Activated T-cell treated with anti-CD3 and anti-CD28 coated beads for 1 hour (primary cell): ENCODE results near the gene CHCT1.
A peak's percentile ranks its signal among the peaks of the same experiment; 100 is the strongest.
"Not testable (repeated sequence)": the region's sequence is repeated elsewhere in the genome, so short reads cannot be mapped to it uniquely, and the experiment has no call there.

Source experiments
- DNase-seq: peaks from one replicate; pipeline ENCODE4 v3.0.0-alpha.2; 2020; ENCODE audit warnings: low read depth

CHCT1 gene

GRCh38 chr17:60398227-60398959 lies 23.9 kb upstream of the CHCT1 start:
- DNase-seq = no peak

GRCh38 chr17:60401819-60402218 lies 20.5 kb upstream of the CHCT1 start:
- DNase-seq = no peak

GRCh38 chr17:60403523-60403810 lies 18.8 kb upstream of the CHCT1 start:
- DNase-seq = no peak

GRCh38 chr17:60403962-60404361 lies 18.3 kb upstream of the CHCT1 start:
- no peak for DNase-seq

GRCh38 chr17:60406887-60407286 lies 15.4 kb upstream of the CHCT1 start:
- DNase-seq = no peak

- DNase-seq = no peak
Measured at GRCh38 chr17:60410001-60410400, 12.3 kb upstream of the CHCT1 start.

GRCh38 chr17:60412701-60413100 lies 9.6 kb upstream of the CHCT1 start:
- DNase-seq = no peak

- no peak for DNase-seq
Measured at GRCh38 chr17:60415146-60415545, 7.1 kb upstream of the CHCT1 start.

- no peak for DNase-seq
Measured at GRCh38 chr17:60416368-60416925, 5.8 kb upstream of the CHCT1 start.

GRCh38 chr17:60419003-60419402 lies 3.3 kb upstream of the CHCT1 start:
- not testable (repeated sequence) for DNase-seq

GRCh38 chr17:60419875-60420274 lies 2.4 kb upstream of the CHCT1 start:
- DNase-seq = not testable (repeated sequence)

- peak; percentile 60 for DNase-seq
Measured at GRCh38 chr17:60421273-60422161, 772 bp upstream of the CHCT1 start.

- no peak for DNase-seq
Measured at GRCh38 chr17:60423865-60424264, 1.6 kb downstream of the CHCT1 start.

- no peak for DNase-seq
Measured at GRCh38 chr17:60425626-60426025, 3.3 kb downstream of the CHCT1 start.

GRCh38 chr17:60426596-60426995 lies 4.3 kb downstream of the CHCT1 start:
- DNase-seq = no peak

- not testable (repeated sequence) for DNase-seq
Measured at GRCh38 chr17:60428491-60428890, 6.2 kb downstream of the CHCT1 start.

GRCh38 chr17:60430561-60430960 lies 8.3 kb downstream of the CHCT1 start:
- DNase-seq = not testable (repeated sequence)

- DNase-seq = not testable (repeated sequence)
Measured at GRCh38 chr17:60433021-60433997, 11.0 kb downstream of the CHCT1 start.

- DNase-seq = peak; percentile 26
Measured at GRCh38 chr17:60435244-60436167, 13.2 kb downstream of the CHCT1 start.

GRCh38 chr17:60436676-60437075 lies 14.4 kb downstream of the CHCT1 start:
- DNase-seq = no peak

GRCh38 chr17:60439501-60439900 lies 17.2 kb downstream of the CHCT1 start:
- no peak for DNase-seq
